Fibroblast of pulmonary artery (primary cell): ENCODE measurements around the gene PDGFD.

Experiments used
- DNase-seq: peaks from one replicate; pipeline ENCODE4 v3.0.0-alpha.2; 2010; ENCODE audit warnings: low read depth
- H3K4me3 ChIP-seq: replicated peaks from 2 replicates; pipeline ENCODE4 v1.5.1; 2011; ENCODE audit warnings: low read depth, mild to moderate bottlenecking, control low read depth, low read length, moderate library complexity
- TF ChIP-seq, protein P1 (sequence below): IDR thresholded peaks from 2 replicates; pipeline ENCODE4 v1.5.1; 2011; ENCODE audit warnings: mild to moderate bottlenecking, control low read depth, low read length, inconsistent platforms; ENCODE audit errors: missing control alignments

Gene PDGFD

DNA sequence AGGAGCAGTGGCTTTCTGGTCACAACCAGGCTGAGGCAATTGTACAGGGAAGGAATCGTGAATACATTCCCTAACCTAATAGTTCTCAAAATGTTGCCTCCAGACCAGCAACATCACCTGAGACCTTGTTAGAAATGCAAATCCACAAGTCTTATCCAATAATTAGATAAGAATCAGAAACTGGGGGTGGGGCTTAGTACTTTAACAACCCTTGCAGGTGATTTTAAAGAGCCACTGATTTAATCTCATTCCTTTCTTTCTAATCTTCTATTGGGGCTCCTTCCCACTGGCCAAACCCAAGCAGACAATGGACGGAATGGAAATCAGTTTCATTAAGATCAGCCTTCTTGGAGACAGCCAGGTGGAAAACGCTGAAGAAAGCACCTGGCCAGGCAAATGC lies 269.9 kb downstream of the PDGFD start:
- TF ChIP-seq, protein P1, sequence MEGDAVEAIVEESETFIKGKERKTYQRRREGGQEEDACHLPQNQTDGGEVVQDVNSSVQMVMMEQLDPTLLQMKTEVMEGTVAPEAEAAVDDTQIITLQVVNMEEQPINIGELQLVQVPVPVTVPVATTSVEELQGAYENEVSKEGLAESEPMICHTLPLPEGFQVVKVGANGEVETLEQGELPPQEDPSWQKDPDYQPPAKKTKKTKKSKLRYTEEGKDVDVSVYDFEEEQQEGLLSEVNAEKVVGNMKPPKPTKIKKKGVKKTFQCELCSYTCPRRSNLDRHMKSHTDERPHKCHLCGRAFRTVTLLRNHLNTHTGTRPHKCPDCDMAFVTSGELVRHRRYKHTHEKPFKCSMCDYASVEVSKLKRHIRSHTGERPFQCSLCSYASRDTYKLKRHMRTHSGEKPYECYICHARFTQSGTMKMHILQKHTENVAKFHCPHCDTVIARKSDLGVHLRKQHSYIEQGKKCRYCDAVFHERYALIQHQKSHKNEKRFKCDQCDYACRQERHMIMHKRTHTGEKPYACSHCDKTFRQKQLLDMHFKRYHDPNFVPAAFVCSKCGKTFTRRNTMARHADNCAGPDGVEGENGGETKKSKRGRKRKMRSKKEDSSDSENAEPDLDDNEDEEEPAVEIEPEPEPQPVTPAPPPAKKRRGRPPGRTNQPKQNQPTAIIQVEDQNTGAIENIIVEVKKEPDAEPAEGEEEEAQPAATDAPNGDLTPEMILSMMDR, result no peak
- no peak overlapping the region for H3K4me3 ChIP-seq
- no peak for DNase-seq

- TF ChIP-seq, protein P1, result no peak
- H3K4me3 ChIP-seq, result no peak overlapping the region
- DNase-seq, result no peak
Observed at GRCh38 chr11:103893371-103893770, 270.6 kb downstream of the PDGFD start.

GRCh38 chr11:103892603-103893002 lies 271.3 kb downstream of the PDGFD start:
- H3K4me3 ChIP-seq, result no peak overlapping the region
- TF ChIP-seq, protein P1, result no peak
- peak; percentile 72 for DNase-seq

- DNase-seq, result no peak
- TF ChIP-seq, protein P1, result no peak
- H3K4me3 ChIP-seq, result no peak overlapping the region
Observed at GRCh38 chr11:103890654-103891053, 273.3 kb downstream of the PDGFD start.

GRCh38 chr11:103889679-103890078 lies 274.3 kb downstream of the PDGFD start:
- no peak overlapping the region for H3K4me3 ChIP-seq
- DNase-seq, result no peak
- TF ChIP-seq, protein P1, result no peak

DNA sequence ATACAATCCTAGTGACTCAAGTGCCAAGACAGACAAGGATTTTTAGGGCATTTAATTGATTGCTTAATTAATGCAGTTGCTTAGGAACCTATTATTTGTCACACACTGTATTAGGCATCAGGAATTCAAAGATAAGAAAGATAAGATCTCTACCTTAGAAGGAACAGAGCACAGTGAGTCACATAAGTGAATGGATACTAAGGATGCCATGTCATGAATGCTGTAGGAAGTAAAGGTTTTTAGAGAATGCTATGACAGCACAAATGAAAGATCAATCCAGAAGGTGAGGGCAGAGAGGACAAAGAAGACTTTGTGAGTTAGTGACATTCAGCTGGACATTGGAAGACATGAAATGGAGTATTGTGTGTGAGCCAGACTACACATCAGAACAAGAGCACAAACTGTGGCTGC lies 275.4 kb downstream of the PDGFD start:
- H3K4me3 ChIP-seq, result no peak overlapping the region
- TF ChIP-seq, protein P1, result no peak
- no peak for DNase-seq

- TF ChIP-seq, protein P1, result no peak
- H3K4me3 ChIP-seq, result no peak overlapping the region
- DNase-seq, result no peak
Observed at GRCh38 chr11:103887001-103887658, 276.8 kb downstream of the PDGFD start.
